WTC11 (cell line): Measurements from ENCODE around the gene GPATCH3. TPM values are rescaled to one million over a fixed set of nuclear protein-coding genes. Genes with fewer than 3 reads are reported as not detected.

Source experiments
- ATAC-seq: fragments of 200-7000 bp; cut with Tn5 transposase; 2 replicates; pipeline ENCODE4 v1.10.0; 2021; ENCODE audit warnings: mild to moderate bottlenecking, moderate library complexity
- CTCF ChIA-PET: fragments of 300-600 bp; sonication (Branson Sonifier 250); formaldehyde crosslinking; loops from one replicate; lab custom pipeline; 2021; ENCODE audit warnings: antibody characterized with exemption; lab: Charles Lee
- POLR2A ChIA-PET: fragments of 350-600 bp; sonication (Branson Sonifier 250); formaldehyde crosslinking; loops from one replicate; lab custom pipeline; 2021; ENCODE audit warnings: antibody characterized with exemption; lab: Charles Lee
- DNase-seq: peaks from one replicate; pipeline ENCODE4 v3.0.0; 2021; ENCODE audit warnings: low spot score
- H3K27ac Mint-ChIP-seq: 2 replicates; pipeline ENCODE4 v1.8.0; 2021; ENCODE audit warnings: mixed read lengths
- H3K27me3 Mint-ChIP-seq: 2 replicates; pipeline ENCODE4 v1.8.0; 2021; ENCODE audit warnings: low read depth, mild to moderate bottlenecking, moderate library complexity, mixed read lengths
- H3K36me3 Mint-ChIP-seq: 2 replicates; pipeline ENCODE4 v1.8.0; 2021; ENCODE audit warnings: mixed read lengths
- H3K4me1 Mint-ChIP-seq: 2 replicates; pipeline ENCODE4 v1.8.0; 2022; ENCODE audit warnings: mixed read lengths
- H3K4me3 Mint-ChIP-seq: 2 replicates; pipeline ENCODE4 v1.8.0; 2021; ENCODE audit warnings: mild to moderate bottlenecking, moderate library complexity, mixed read lengths
- H3K9me3 Mint-ChIP-seq: 2 replicates; pipeline ENCODE4 v1.8.0; 2021; ENCODE audit warnings: mixed read lengths
- ATF1 ChIP-seq: sonication (generic); formaldehyde crosslinking; IDR thresholded peaks from 2 replicates; pipeline ENCODE4 v1.8.1; 2023; ENCODE audit warnings: mild to moderate bottlenecking, moderate library complexity, missing genetic modification reagents
- CBFB ChIP-seq: sonication (generic); formaldehyde crosslinking; IDR thresholded peaks from 2 replicates; pipeline ENCODE4 v1.8.1; 2022; ENCODE audit warnings: mild to moderate bottlenecking, low read depth, missing genetic modification reagents
- ELF4 ChIP-seq: sonication (generic); formaldehyde crosslinking; IDR thresholded peaks from 2 replicates; pipeline ENCODE4 v1.8.1; 2022; ENCODE audit warnings: low read depth, mild to moderate bottlenecking, moderate library complexity, missing genetic modification reagents
- GRHL2 ChIP-seq: fragments of 250-450 bp; sonication (Bioruptor Pico); IDR thresholded peaks from 2 replicates; pipeline ENCODE4 v1.8.0; 2022; ENCODE audit warnings: mild to moderate bottlenecking, moderate library complexity; ENCODE audit not compliant: insufficient replicate concordance, severe bottlenecking
- GTF2I ChIP-seq: fragments of 250-450 bp; sonication (Bioruptor Pico); conservative IDR thresholded peaks from 2 replicates; pipeline ENCODE4 v1.4.0; 2021; ENCODE audit warnings: mild to moderate bottlenecking
- IRF2 ChIP-seq: sonication (generic); formaldehyde crosslinking; IDR thresholded peaks from 2 replicates; pipeline ENCODE4 v1.8.0; 2022; ENCODE audit warnings: low read depth, missing genetic modification reagents, borderline replicate concordance
- JAZF1 ChIP-seq: fragments of 250-450 bp; sonication (Bioruptor Pico); IDR thresholded peaks from 2 replicates; pipeline ENCODE4 v1.9.0; 2021; ENCODE audit warnings: moderate library complexity, mild to moderate bottlenecking, inconsistent platforms
- PRRX2 ChIP-seq: fragments of 250-450 bp; sonication (Bioruptor Pico); IDR thresholded peaks from 2 replicates; pipeline ENCODE4 v1.8.0; 2021; ENCODE audit warnings: mild to moderate bottlenecking
- RORB ChIP-seq: fragments of 250-450 bp; sonication (Bioruptor Pico); IDR thresholded peaks from 2 replicates; pipeline ENCODE4 v1.9.0; 2021; ENCODE audit warnings: mild to moderate bottlenecking
- SMAD4 ChIP-seq: sonication (generic); formaldehyde crosslinking; IDR thresholded peaks from 2 replicates; pipeline ENCODE4 v1.8.0; 2022; ENCODE audit warnings: mild to moderate bottlenecking, missing genetic modification reagents
- ZNF263 ChIP-seq: sonication (generic); formaldehyde crosslinking; IDR thresholded peaks from 2 replicates; pipeline ENCODE4 v1.8.1; 2022; ENCODE audit warnings: low read depth, mild to moderate bottlenecking, moderate library complexity, missing genetic modification reagents
- ZNF671 ChIP-seq: fragments of 250-450 bp; sonication (Bioruptor Pico); IDR thresholded peaks from 2 replicates; pipeline ENCODE4 v1.8.0; 2021; ENCODE audit warnings: mild to moderate bottlenecking
- total RNA-seq: library from RNA; stranded (reverse); gene quantifications from 3 replicates; pipeline ENCODE4 v1.2.3, GENCODE V29; 2021
- TF ChIP-seq, protein P1 (sequence below): sonication (generic); formaldehyde crosslinking; IDR thresholded peaks from 2 replicates; pipeline ENCODE4 v1.8.1; 2022; ENCODE audit warnings: low read depth, mild to moderate bottlenecking, moderate library complexity, missing genetic modification reagents, borderline replicate concordance
- TF ChIP-seq, protein P2 (sequence below): sonication (generic); formaldehyde crosslinking; IDR thresholded peaks from 2 replicates; pipeline ENCODE4 v1.8.0; 2022; ENCODE audit warnings: mild to moderate bottlenecking, missing genetic modification reagents
- TF ChIP-seq, protein P3 (sequence below): sonication (generic); formaldehyde crosslinking; IDR thresholded peaks from 2 replicates; pipeline ENCODE4 v1.8.1; 2023; ENCODE audit warnings: mild to moderate bottlenecking, missing genetic modification reagents, moderate library complexity
- TF ChIP-seq, protein P4 (sequence below): sonication (generic); formaldehyde crosslinking; conservative IDR thresholded peaks from 2 replicates; pipeline ENCODE4 v1.8.1; 2023; ENCODE audit warnings: mild to moderate bottlenecking, low read depth, missing genetic modification reagents, moderate library complexity
- TF ChIP-seq, protein P5 (sequence below): fragments of 200-600 bp; IDR thresholded peaks from 2 replicates; pipeline ENCODE4 v1.8.0; 2022; ENCODE audit warnings: antibody characterized with exemption
- TF ChIP-seq, protein P6 (sequence below): sonication (generic); formaldehyde crosslinking; IDR thresholded peaks from 2 replicates; pipeline ENCODE4 v1.8.1; 2023; ENCODE audit warnings: mild to moderate bottlenecking, missing genetic modification reagents, borderline replicate concordance

The GPATCH3 gene
- total RNA-seq, 1 experiment from 2014 or later = 19.2 TPM

DNA sequence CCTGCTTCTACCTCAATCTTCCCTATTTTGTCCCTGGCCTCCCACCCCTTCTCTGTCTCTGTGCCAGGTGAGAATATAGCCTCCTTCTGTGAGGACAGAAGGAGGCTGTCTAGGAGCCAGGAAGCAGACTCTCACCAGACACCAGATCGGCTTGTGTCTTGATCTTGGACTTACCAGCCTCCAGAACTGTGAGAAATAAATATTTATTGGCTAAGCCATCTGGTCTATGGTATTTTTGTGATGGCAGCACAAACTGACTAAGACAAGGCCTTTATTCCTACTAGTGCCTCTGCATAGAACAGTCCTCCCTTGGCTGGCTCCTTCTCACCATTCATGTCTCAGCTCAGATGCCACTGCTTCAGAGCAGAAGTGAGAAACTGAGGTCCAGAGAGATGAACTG, 12.0 kb downstream of the GPATCH3 start:
- Mint-ChIP-seq H3K36me3 (peaks cover 51% of the 10 kb centered on the region), H3K9me3 (no peaks in the 10 kb centered on the region), H3K27me3 (no peaks in the 10 kb centered on the region), H3K27ac (0 out of 2 replicates have a peak overlapping the region, but pooled peaks have one; percentile 58), H3K4me1 (peaks cover 8% of the 10 kb centered on the region), H3K4me3 (peak overlapping the region; percentile 97)
- no peak for DNase-seq
- ATAC-seq = no peak
- ChIA-PET CTCF (interaction anchor here (1.2 to 1.7 kb wide), 2 partner anchors 30 to 350 kb away, joined by 3 to 5 read pairs; no protein-coding TSS in a partner anchor), POLR2A (no interaction called here)
- TF ChIP-seq GTF2I (CRISPR knock-in tag) (no peak), GRHL2 (no peak), RORB (CRISPR knock-in tag) (no peak), ZNF263 (CRISPR knock-in tag) (no peak), PRRX2 (no peak), CBFB (CRISPR knock-in tag) (no peak), ZNF671 (CRISPR knock-in tag) (no peak)
- TF ChIP-seq, protein P1, sequence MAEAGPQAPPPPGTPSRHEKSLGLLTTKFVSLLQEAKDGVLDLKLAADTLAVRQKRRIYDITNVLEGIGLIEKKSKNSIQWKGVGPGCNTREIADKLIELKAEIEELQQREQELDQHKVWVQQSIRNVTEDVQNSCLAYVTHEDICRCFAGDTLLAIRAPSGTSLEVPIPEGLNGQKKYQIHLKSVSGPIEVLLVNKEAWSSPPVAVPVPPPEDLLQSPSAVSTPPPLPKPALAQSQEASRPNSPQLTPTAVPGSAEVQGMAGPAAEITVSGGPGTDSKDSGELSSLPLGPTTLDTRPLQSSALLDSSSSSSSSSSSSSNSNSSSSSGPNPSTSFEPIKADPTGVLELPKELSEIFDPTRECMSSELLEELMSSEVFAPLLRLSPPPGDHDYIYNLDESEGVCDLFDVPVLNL (CRISPR knock-in tag) = no peak
- TF ChIP-seq, protein P2, sequence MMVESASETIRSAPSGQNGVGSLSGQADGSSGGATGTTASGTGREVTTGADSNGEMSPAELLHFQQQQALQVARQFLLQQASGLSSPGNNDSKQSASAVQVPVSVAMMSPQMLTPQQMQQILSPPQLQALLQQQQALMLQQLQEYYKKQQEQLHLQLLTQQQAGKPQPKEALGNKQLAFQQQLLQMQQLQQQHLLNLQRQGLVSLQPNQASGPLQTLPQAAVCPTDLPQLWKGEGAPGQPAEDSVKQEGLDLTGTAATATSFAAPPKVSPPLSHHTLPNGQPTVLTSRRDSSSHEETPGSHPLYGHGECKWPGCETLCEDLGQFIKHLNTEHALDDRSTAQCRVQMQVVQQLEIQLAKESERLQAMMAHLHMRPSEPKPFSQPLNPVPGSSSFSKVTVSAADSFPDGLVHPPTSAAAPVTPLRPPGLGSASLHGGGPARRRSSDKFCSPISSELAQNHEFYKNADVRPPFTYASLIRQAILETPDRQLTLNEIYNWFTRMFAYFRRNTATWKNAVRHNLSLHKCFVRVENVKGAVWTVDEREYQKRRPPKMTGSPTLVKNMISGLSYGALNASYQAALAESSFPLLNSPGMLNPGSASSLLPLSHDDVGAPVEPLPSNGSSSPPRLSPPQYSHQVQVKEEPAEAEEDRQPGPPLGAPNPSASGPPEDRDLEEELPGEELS (CRISPR knock-in tag) = no peak
- TF ChIP-seq, protein P3, sequence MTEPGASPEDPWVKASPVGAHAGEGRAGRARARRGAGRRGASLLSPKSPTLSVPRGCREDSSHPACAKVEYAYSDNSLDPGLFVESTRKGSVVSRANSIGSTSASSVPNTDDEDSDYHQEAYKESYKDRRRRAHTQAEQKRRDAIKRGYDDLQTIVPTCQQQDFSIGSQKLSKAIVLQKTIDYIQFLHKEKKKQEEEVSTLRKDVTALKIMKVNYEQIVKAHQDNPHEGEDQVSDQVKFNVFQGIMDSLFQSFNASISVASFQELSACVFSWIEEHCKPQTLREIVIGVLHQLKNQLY = no peak
- TF ChIP-seq, protein P4, sequence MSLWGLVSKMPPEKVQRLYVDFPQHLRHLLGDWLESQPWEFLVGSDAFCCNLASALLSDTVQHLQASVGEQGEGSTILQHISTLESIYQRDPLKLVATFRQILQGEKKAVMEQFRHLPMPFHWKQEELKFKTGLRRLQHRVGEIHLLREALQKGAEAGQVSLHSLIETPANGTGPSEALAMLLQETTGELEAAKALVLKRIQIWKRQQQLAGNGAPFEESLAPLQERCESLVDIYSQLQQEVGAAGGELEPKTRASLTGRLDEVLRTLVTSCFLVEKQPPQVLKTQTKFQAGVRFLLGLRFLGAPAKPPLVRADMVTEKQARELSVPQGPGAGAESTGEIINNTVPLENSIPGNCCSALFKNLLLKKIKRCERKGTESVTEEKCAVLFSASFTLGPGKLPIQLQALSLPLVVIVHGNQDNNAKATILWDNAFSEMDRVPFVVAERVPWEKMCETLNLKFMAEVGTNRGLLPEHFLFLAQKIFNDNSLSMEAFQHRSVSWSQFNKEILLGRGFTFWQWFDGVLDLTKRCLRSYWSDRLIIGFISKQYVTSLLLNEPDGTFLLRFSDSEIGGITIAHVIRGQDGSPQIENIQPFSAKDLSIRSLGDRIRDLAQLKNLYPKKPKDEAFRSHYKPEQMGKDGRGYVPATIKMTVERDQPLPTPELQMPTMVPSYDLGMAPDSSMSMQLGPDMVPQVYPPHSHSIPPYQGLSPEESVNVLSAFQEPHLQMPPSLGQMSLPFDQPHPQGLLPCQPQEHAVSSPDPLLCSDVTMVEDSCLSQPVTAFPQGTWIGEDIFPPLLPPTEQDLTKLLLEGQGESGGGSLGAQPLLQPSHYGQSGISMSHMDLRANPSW (CRISPR knock-in tag) = no peak

DNA sequence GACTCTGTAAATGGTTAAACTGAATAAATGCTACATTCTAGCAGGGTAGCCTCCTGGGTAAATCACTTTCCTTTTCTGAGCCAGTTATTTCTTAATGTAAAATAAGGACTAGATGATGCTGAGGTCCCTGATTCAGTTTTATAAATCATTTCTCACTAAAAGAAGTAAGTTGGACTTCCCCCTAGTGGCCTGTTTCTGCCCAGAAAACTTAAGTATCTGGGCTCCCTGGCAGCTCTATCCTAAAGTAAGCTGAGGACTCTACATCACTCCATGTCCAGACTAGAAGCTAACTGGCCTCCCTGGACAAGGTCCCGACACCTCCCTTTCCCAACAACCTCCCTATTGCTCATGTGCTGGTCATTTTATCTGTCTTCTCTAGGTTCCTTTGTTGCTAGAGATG, 13.1 kb downstream of the GPATCH3 start:
- TF ChIP-seq, protein P5, sequence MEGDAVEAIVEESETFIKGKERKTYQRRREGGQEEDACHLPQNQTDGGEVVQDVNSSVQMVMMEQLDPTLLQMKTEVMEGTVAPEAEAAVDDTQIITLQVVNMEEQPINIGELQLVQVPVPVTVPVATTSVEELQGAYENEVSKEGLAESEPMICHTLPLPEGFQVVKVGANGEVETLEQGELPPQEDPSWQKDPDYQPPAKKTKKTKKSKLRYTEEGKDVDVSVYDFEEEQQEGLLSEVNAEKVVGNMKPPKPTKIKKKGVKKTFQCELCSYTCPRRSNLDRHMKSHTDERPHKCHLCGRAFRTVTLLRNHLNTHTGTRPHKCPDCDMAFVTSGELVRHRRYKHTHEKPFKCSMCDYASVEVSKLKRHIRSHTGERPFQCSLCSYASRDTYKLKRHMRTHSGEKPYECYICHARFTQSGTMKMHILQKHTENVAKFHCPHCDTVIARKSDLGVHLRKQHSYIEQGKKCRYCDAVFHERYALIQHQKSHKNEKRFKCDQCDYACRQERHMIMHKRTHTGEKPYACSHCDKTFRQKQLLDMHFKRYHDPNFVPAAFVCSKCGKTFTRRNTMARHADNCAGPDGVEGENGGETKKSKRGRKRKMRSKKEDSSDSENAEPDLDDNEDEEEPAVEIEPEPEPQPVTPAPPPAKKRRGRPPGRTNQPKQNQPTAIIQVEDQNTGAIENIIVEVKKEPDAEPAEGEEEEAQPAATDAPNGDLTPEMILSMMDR = no peak
- TF ChIP-seq IRF2 (CRISPR knock-in tag) = no peak
- TF ChIP-seq ELF4 (CRISPR knock-in tag) = no peak
- no peak for TF ChIP-seq JAZF1 (CRISPR knock-in tag)
- no peak for TF ChIP-seq ATF1
- TF ChIP-seq, protein P6, sequence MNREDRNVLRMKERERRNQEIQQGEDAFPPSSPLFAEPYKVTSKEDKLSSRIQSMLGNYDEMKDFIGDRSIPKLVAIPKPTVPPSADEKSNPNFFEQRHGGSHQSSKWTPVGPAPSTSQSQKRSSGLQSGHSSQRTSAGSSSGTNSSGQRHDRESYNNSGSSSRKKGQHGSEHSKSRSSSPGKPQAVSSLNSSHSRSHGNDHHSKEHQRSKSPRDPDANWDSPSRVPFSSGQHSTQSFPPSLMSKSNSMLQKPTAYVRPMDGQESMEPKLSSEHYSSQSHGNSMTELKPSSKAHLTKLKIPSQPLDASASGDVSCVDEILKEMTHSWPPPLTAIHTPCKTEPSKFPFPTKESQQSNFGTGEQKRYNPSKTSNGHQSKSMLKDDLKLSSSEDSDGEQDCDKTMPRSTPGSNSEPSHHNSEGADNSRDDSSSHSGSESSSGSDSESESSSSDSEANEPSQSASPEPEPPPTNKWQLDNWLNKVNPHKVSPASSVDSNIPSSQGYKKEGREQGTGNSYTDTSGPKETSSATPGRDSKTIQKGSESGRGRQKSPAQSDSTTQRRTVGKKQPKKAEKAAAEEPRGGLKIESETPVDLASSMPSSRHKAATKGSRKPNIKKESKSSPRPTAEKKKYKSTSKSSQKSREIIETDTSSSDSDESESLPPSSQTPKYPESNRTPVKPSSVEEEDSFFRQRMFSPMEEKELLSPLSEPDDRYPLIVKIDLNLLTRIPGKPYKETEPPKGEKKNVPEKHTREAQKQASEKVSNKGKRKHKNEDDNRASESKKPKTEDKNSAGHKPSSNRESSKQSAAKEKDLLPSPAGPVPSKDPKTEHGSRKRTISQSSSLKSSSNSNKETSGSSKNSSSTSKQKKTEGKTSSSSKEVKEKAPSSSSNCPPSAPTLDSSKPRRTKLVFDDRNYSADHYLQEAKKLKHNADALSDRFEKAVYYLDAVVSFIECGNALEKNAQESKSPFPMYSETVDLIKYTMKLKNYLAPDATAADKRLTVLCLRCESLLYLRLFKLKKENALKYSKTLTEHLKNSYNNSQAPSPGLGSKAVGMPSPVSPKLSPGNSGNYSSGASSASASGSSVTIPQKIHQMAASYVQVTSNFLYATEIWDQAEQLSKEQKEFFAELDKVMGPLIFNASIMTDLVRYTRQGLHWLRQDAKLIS (CRISPR knock-in tag) = no peak
- no peak for TF ChIP-seq SMAD4 (CRISPR knock-in tag)
- TF ChIP-seq, all 79 proteins: peak for 0

More for the DNA sequence above, 13.1 kb downstream of the GPATCH3 start:
- Mint-ChIP-seq H3K4me1 (peaks cover 8% of the 10 kb centered on the region), H3K36me3 (peaks cover 55% of the 10 kb centered on the region), H3K9me3 (no peaks in the 10 kb centered on the region), H3K27me3 (no peaks in the 10 kb centered on the region), H3K27ac (peak overlapping the region; percentile 55; the same call in 1 of the 2 replicates), H3K4me3 (peak overlapping the region; percentile 29)
- CTCF ChIA-PET = interaction anchor here (0.6 to 1.7 kb wide), 15 partner anchors 9 to 470 kb away, joined by 3 to 12 read pairs (median 5); partner anchors contain the start of gene GPATCH3
- POLR2A ChIA-PET = interaction anchor here (0.7 kb wide), 1 partner anchor 100 kb away, joined by 3 read pairs; no protein-coding TSS in a partner anchor
- DNase-seq (no peak), ATAC-seq (no peak)
